Body of pancreas (tissue), 4 donors: Measurements from ENCODE around the gene HCFC1. TPM values are rescaled to one million over a fixed set of nuclear protein-coding genes. Genes with fewer than 3 reads are reported as not detected.

Experiments
- ATAC-seq: fragments of 150-250 bp; one replicate; pipeline ENCODE4 v1.9.1; 2016
- DNase-seq, 4 donors: peaks; one replicate each; pipeline ENCODE4 v3.0.0-alpha.2; 2019
- H3K27ac ChIP-seq, 4 donors: fragments of 200-600 bp; sonication (generic); 1 replicate in 3 of 4; 2 replicates in 1 of 4; pipeline versions ENCODE4 v1.5.1 to v1.6.1; 2016 to 2019; ENCODE audit warnings: mild to moderate bottlenecking in 1 of 4, mixed read lengths in 1 of 4, moderate library complexity in 1 of 4
- H3K27me3 ChIP-seq, 2 donors: fragments of 200-600 bp; sonication (generic); one replicate each; pipeline ENCODE4 v1.6.0; 2016; ENCODE audit warnings: mild to moderate bottlenecking in 1 of 2
- H3K36me3 ChIP-seq, 2 donors: fragments of 200-600 bp; sonication (generic); replicated peaks in 1 of 2; 2 replicates each; pipeline ENCODE4 v1.5.1; 2016; ENCODE audit warnings: low read depth in 2 of 2; ENCODE audit not compliant: insufficient read depth in 1 of 2
- H3K4me1 ChIP-seq: fragments of 200-600 bp; sonication (generic); one replicate; pipeline ENCODE4 v1.6.0; 2016
- H3K4me3 ChIP-seq, 2 donors: fragments of 200-600 bp; sonication (generic); 1 replicate in 1 of 2; 2 replicates in 1 of 2; pipeline ENCODE4 v1.5.1; 2016 to 2019
- H3K9me3 ChIP-seq, 3 donors: fragments of 200-600 bp; sonication (generic); 1 replicate in 2 of 3; 2 replicates in 1 of 3; pipeline ENCODE4 v1.5.1; 2016
- CTCF ChIP-seq, 7 experiments: fragments of 450-650 bp in 4 of 7; fragments of 200-600 bp in 3 of 7; sonication (generic) in 3 of 7; IDR thresholded peaks; one replicate each; pipeline ENCODE4 v1.5.1; 2016 to 2019; ENCODE audit warnings: antibody characterized with exemption in 7 of 7
- POLR2A ChIP-seq, 3 donors: fragments of 450-650 bp; IDR thresholded peaks; one replicate each; pipeline ENCODE4 v1.6.1; 2016; ENCODE audit warnings: antibody characterized with exemption in 3 of 3, mild to moderate bottlenecking in 2 of 3
- WGBS, 2 donors: methylation state at CpG; one replicate each; pipeline ENCODE4 v1.1.5; 2017; 5-methylcytosine and 5-hydroxymethylcytosine counted together
- intact Hi-C: fragments of 100-400 bp; cut with DNase I; formaldehyde crosslinking; loops from one replicate; pipeline ENCODE4 v1.15.1; 2023
- total RNA-seq, 2 donors: library from RNA; depleted of rRNA; stranded (reverse); fragments of >200 nt; gene quantifications; one replicate each; pipeline ENCODE4 v1.1.0, GENCODE V29; 2016

The HCFC1 gene
- total RNA-seq, 2 donors from 2014 or later, result 16.6 to 62.6 TPM

GRCh38 chrX:154015581-154016264 lies 44.1 kb upstream of the HCFC1 start:
- no peak for ATAC-seq
- Histone ChIP-seq H3K27ac (no peak overlapping the region), H3K9me3 (no peaks in the 10 kb centered on the region), H3K4me3 (no peak overlapping the region), H3K27me3 (no peaks in the 10 kb centered on the region), H3K4me1 (peaks cover 44% of the 10 kb centered on the region), H3K36me3 (no peaks in the 10 kb centered on the region)
- 71 to 83% methylated on average over 2 to 8 of the region's 16 CpGs for WGBS, 2 donors
- intact Hi-C loops, result no loop called here
- TF ChIP-seq CTCF (IDR thresholded peaks at IDR 0.05), result no peak
- TF ChIP-seq POLR2A (IDR thresholded peaks at IDR 0.05), result no peak
- no peak for DNase-seq

- ATAC-seq, result no peak
- H3K36me3 ChIP-seq, result no peaks in the 10 kb centered on the region
- H3K27me3 ChIP-seq, result no peaks in the 10 kb centered on the region
- H3K4me1 ChIP-seq, result peaks cover 49% of the 10 kb centered on the region
- intact Hi-C loops, result no loop called here
- 87 to 100% methylated on average over 4 to 10 of the region's 24 CpGs for WGBS, 2 donors
- no peak for DNase-seq
- H3K27ac ChIP-seq, result no peak overlapping the region
- no peaks in the 10 kb centered on the region for H3K9me3 ChIP-seq
- TF ChIP-seq POLR2A (IDR thresholded peaks at IDR 0.05), result no peak
- no peak for TF ChIP-seq CTCF (IDR thresholded peaks at IDR 0.05)
- no peak overlapping the region for H3K4me3 ChIP-seq
Measured at GRCh38 chrX:154014429-154015380, 43.1 kb upstream of the HCFC1 start.

DNA sequence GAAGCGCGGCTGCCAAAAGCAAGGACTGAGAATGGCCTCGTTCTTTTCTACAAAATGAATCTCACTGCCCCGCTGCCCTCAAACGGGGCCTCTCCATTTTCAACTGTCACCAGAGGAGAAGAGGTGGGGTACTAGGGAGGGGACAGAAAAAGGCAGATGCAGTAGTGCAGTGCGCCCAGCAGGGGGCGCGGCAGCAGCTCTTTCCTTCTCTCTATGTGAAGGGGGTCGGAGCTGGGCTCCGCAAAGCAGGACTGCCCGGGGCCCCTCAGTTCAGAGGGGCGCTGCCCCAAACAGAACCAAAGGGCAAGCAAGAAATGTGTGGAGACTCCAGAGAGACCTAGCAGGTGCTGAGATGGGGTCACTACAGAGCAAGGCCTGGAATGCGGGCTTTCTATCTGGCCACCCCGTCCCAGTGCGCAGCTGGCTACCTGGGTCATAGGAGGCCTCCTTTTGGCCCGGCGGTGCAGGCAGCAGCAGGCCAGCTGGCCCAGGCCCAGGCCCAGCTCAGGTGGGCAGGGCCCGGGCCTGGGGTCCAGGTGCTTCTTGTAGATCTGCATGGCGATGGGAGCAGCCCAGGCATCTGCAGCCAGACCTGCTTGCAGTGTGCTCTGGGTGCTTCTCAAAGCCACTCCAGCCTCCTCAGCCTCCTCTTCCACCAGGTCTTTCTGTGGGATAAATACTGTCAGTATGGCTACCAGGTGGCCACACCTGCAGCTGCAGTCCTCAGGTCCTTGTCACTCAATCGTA lies 42.2 kb upstream of the HCFC1 start:
- TF ChIP-seq CTCF (IDR thresholded peaks at IDR 0.05) (peak; percentile 52 to 81 (median 68)), POLR2A (IDR thresholded peaks at IDR 0.05) (no peak)
- Histone ChIP-seq H3K4me1 (peaks cover 47% of the 10 kb centered on the region), H3K4me3 (no peak overlapping the region), H3K27ac (peak overlapping the region in 3 of 4 donors; percentile 42 to 83 (median 77)), H3K27me3 (no peaks in the 10 kb centered on the region), H3K9me3 (no peaks in the 10 kb centered on the region), H3K36me3 (no peaks in the 10 kb centered on the region)
- WGBS, 2 donors, result 31 to 60% methylated on average over 1 to 18 of the region's 20 CpGs
- ATAC-seq, result peak; percentile 51
- intact Hi-C loops, result no loop called here
- DNase-seq, result peak in 1 of 4 donors; percentile 36

GRCh38 chrX:154013001-154013421 lies 41.4 kb upstream of the HCFC1 start:
- Histone ChIP-seq H3K36me3 (no peaks in the 10 kb centered on the region), H3K9me3 (no peaks in the 10 kb centered on the region), H3K27me3 (no peaks in the 10 kb centered on the region), H3K4me3 (no peak overlapping the region), H3K4me1 (peaks cover 40% of the 10 kb centered on the region), H3K27ac (peak overlapping the region; percentile 30 to 83 (median 60))
- no peak for TF ChIP-seq POLR2A (IDR thresholded peaks at IDR 0.05)
- TF ChIP-seq CTCF (IDR thresholded peaks at IDR 0.05), result no peak
- intact Hi-C loops, result no loop called here
- ATAC-seq (peak; percentile 7), DNase-seq (no peak)
- 100% methylated on average over 1 of the region's 17 CpGs; no CpG with 5 or more reads in 1 of the 2 donors for WGBS, 2 donors
